ENCODE results near the gene NELL1.

Gene NELL1

GRCh38 chr11:20723366-20723765, 54.0 kb downstream of the NELL1 start:
- DNase-seq (ENCODE audit: low read depth, low spot score): no peak
- H3K4me3 ChIP-seq: no peak overlapping the region
- H3K36me3 ChIP-seq (ENCODE audit: insufficient read depth, low read length): no peaks in the 10 kb centered on the region
- no peak overlapping the region for H3K9ac ChIP-seq (ENCODE audit: insufficient read length)
- H3K9me3 ChIP-seq (ENCODE audit: low read depth, low read length): no peaks in the 10 kb centered on the region
- TF ChIP-seq EZH2 (IDR thresholded peaks at IDR 0.05) (no peak), FOXP2 (optimal IDR thresholded peaks at IDR 0.05; ENCODE audit: control extremely low read depth, extremely low read length, insufficient read depth) (no peak), POLR2AphosphoS5 (IDR thresholded peaks at IDR 0.05; ENCODE audit: borderline replicate concordance, low read depth, low read length) (no peak)
- no peak overlapping the region for H3K27ac ChIP-seq

GRCh38 chr11:20729597-20730105, 60.3 kb downstream of the NELL1 start:
- no peak for DNase-seq (ENCODE audit: low read depth, low spot score)
- Histone ChIP-seq H3K36me3 (ENCODE audit: insufficient read depth, low read length) (no peaks in the 10 kb centered on the region), H3K9ac (ENCODE audit: insufficient read length) (no peak overlapping the region), H3K27ac (no peak overlapping the region), H3K4me3 (no peak overlapping the region), H3K9me3 (ENCODE audit: low read depth, low read length) (no peaks in the 10 kb centered on the region)
- TF ChIP-seq POLR2AphosphoS5 (IDR thresholded peaks at IDR 0.05; ENCODE audit: borderline replicate concordance, low read depth, low read length): no peak
- no peak for TF ChIP-seq FOXP2 (optimal IDR thresholded peaks at IDR 0.05; ENCODE audit: control extremely low read depth, extremely low read length, insufficient read depth)
- no peak for TF ChIP-seq EZH2 (IDR thresholded peaks at IDR 0.05)

GRCh38 chr11:20731676-20732215, 62.4 kb downstream of the NELL1 start:
- H3K27ac ChIP-seq: no peak overlapping the region
- TF ChIP-seq FOXP2 (optimal IDR thresholded peaks at IDR 0.05; ENCODE audit: control extremely low read depth, extremely low read length, insufficient read depth) (no peak), POLR2AphosphoS5 (IDR thresholded peaks at IDR 0.05; ENCODE audit: borderline replicate concordance, low read depth, low read length) (no peak), EZH2 (IDR thresholded peaks at IDR 0.05) (no peak)
- H3K9me3 ChIP-seq (ENCODE audit: low read depth, low read length): no peaks in the 10 kb centered on the region
- H3K9ac ChIP-seq (ENCODE audit: insufficient read length): no peak overlapping the region
- DNase-seq (ENCODE audit: low read depth, low spot score): no peak
- H3K4me3 ChIP-seq: no peak overlapping the region
- H3K36me3 ChIP-seq (ENCODE audit: insufficient read depth, low read length): no peaks in the 10 kb centered on the region

GRCh38 chr11:20739107-20739506, 69.7 kb downstream of the NELL1 start:
- no peak overlapping the region for H3K4me3 ChIP-seq
- no peak for DNase-seq (ENCODE audit: low read depth, low spot score)
- H3K9ac ChIP-seq (ENCODE audit: insufficient read length): no peak overlapping the region
- H3K27ac ChIP-seq: no peak overlapping the region
- no peaks in the 10 kb centered on the region for H3K36me3 ChIP-seq (ENCODE audit: insufficient read depth, low read length)
- TF ChIP-seq FOXP2 (optimal IDR thresholded peaks at IDR 0.05; ENCODE audit: control extremely low read depth, extremely low read length, insufficient read depth) (no peak), EZH2 (IDR thresholded peaks at IDR 0.05) (no peak), POLR2AphosphoS5 (IDR thresholded peaks at IDR 0.05; ENCODE audit: borderline replicate concordance, low read depth, low read length) (no peak)
- no peaks in the 10 kb centered on the region for H3K9me3 ChIP-seq (ENCODE audit: low read depth, low read length)

- Histone ChIP-seq H3K36me3 (ENCODE audit: insufficient read depth, low read length) (no peaks in the 10 kb centered on the region), H3K9me3 (ENCODE audit: low read depth, low read length) (no peaks in the 10 kb centered on the region), H3K4me3 (no peak overlapping the region), H3K9ac (ENCODE audit: insufficient read length) (no peak overlapping the region), H3K27ac (no peak overlapping the region)
- no peak for TF ChIP-seq POLR2AphosphoS5 (IDR thresholded peaks at IDR 0.05; ENCODE audit: borderline replicate concordance, low read depth, low read length)
- no peak for TF ChIP-seq FOXP2 (optimal IDR thresholded peaks at IDR 0.05; ENCODE audit: control extremely low read depth, extremely low read length, insufficient read depth)
- TF ChIP-seq EZH2 (IDR thresholded peaks at IDR 0.05): no peak
- no peak for DNase-seq (ENCODE audit: low read depth, low spot score)
Observed at GRCh38 chr11:20739577-20739976, 70.2 kb downstream of the NELL1 start.

GRCh38 chr11:20754933-20755332, 85.5 kb downstream of the NELL1 start:
- Histone ChIP-seq H3K9me3 (ENCODE audit: low read depth, low read length) (no peaks in the 10 kb centered on the region), H3K27ac (no peak overlapping the region), H3K4me3 (no peak overlapping the region), H3K36me3 (ENCODE audit: insufficient read depth, low read length) (no peaks in the 10 kb centered on the region), H3K9ac (ENCODE audit: insufficient read length) (no peak overlapping the region)
- no peak for DNase-seq (ENCODE audit: low read depth, low spot score)
- TF ChIP-seq EZH2 (IDR thresholded peaks at IDR 0.05): no peak
- TF ChIP-seq FOXP2 (optimal IDR thresholded peaks at IDR 0.05; ENCODE audit: control extremely low read depth, extremely low read length, insufficient read depth): no peak
- no peak for TF ChIP-seq POLR2AphosphoS5 (IDR thresholded peaks at IDR 0.05; ENCODE audit: borderline replicate concordance, low read depth, low read length)

GRCh38 chr11:20759541-20759940, 90.2 kb downstream of the NELL1 start:
- no peaks in the 10 kb centered on the region for H3K9me3 ChIP-seq (ENCODE audit: low read depth, low read length)
- no peak overlapping the region for H3K4me3 ChIP-seq
- TF ChIP-seq POLR2AphosphoS5 (IDR thresholded peaks at IDR 0.05; ENCODE audit: borderline replicate concordance, low read depth, low read length): no peak
- TF ChIP-seq FOXP2 (optimal IDR thresholded peaks at IDR 0.05; ENCODE audit: control extremely low read depth, extremely low read length, insufficient read depth): no peak
- no peak for TF ChIP-seq EZH2 (IDR thresholded peaks at IDR 0.05)
- H3K9ac ChIP-seq (ENCODE audit: insufficient read length): no peak overlapping the region
- H3K36me3 ChIP-seq (ENCODE audit: insufficient read depth, low read length): no peaks in the 10 kb centered on the region
- no peak overlapping the region for H3K27ac ChIP-seq
- no peak for DNase-seq (ENCODE audit: low read depth, low spot score)

- Histone ChIP-seq H3K36me3 (ENCODE audit: insufficient read depth, low read length) (no peaks in the 10 kb centered on the region), H3K9ac (ENCODE audit: insufficient read length) (no peak overlapping the region), H3K4me3 (no peak overlapping the region), H3K9me3 (ENCODE audit: low read depth, low read length) (no peaks in the 10 kb centered on the region), H3K27ac (no peak overlapping the region)
- no peak for DNase-seq (ENCODE audit: low read depth, low spot score)
- TF ChIP-seq FOXP2 (optimal IDR thresholded peaks at IDR 0.05; ENCODE audit: control extremely low read depth, extremely low read length, insufficient read depth): no peak
- TF ChIP-seq EZH2 (IDR thresholded peaks at IDR 0.05): no peak
- no peak for TF ChIP-seq POLR2AphosphoS5 (IDR thresholded peaks at IDR 0.05; ENCODE audit: borderline replicate concordance, low read depth, low read length)
Observed at GRCh38 chr11:20760811-20761210, 91.4 kb downstream of the NELL1 start.

Data from SK-N-MC (cell line).